HepG2 (cell line): ENCODE results near the gene OR51D1. TPM values are rescaled to one million over a fixed set of nuclear protein-coding genes. Genes with fewer than 3 reads are reported as not detected.

Experiments
- ATAC-seq: fragments of 200-7000 bp; cut with Tn5 transposase; 3 replicates; pipeline ENCODE4 v1.9.1; 2020; ENCODE audit warnings: mild to moderate bottlenecking, moderate library complexity
- BruUV-seq: library from RNA; stranded (reverse); fragments of 400-500 nt; replicated peaks from 2 replicates; lab custom pipeline; 2021; lab: Mats Ljungman, UMichigan
- CTCF ChIA-PET: fragments of 300-600 bp; formaldehyde crosslinking; extraction: SDS; loops from one replicate; lab custom pipeline; 2021; ENCODE audit warnings: low total read pairs, inconsistent platforms, low intra/inter-chr PET ratio; lab: Yijun Ruan, JAX
- POLR2A ChIA-PET: fragments of 350-600 bp; sonication (Branson Sonifier 250); formaldehyde crosslinking; loops from one replicate; lab custom pipeline; 2020; ENCODE audit warnings: antibody characterized with exemption, inconsistent platforms; lab: Yijun Ruan, JAX
- DNase-seq: peaks from one replicate; pipeline ENCODE4 v3.0.0-alpha.2; 2015; ENCODE audit warnings: low spot score
- FAIRE-seq: peaks from 3 replicates; lab custom pipeline; 2011; peaks lifted over from hg19 to GRCh38; lab: Jason Lieb, UNC
- H2AFZ ChIP-seq: one replicate; pipeline ENCODE4 v1.6.1; 2011; ENCODE audit warnings: low read length, inconsistent platforms
- H3K27ac ChIP-seq: fragments of 300-600 bp; 3 replicates; pipeline ENCODE4 v1.8.0; 2011; ENCODE audit warnings: mixed run types, mild to moderate bottlenecking, mixed read lengths, low read length, inconsistent platforms; ENCODE audit not compliant: insufficient read depth; ENCODE audit errors: extremely low read length
- H3K27me3 ChIP-seq, 2 experiments: fragments of 200-600 bp in 1 of 2; 2 replicates in 1 of 2; 3 replicates in 1 of 2; pipeline versions ENCODE4 v1.6.0 to v1.8.0; 2011; ENCODE audit warnings: low read length in 2 of 2, mild to moderate bottlenecking in 2 of 2, moderate library complexity in 2 of 2, inconsistent platforms in 1 of 2; ENCODE audit not compliant: insufficient read depth in 2 of 2, control insufficient read depth in 1 of 2
- H3K36me3 ChIP-seq, 2 experiments: fragments of 200-600 bp in 1 of 2; replicated peaks in 1 of 2; 2 replicates in 1 of 2; 3 replicates in 1 of 2; pipeline versions ENCODE4 v1.5.1 to v1.8.0; 2011; ENCODE audit warnings: low read length in 2 of 2, inconsistent platforms in 1 of 2; ENCODE audit not compliant: insufficient read depth in 2 of 2, control insufficient read depth in 1 of 2
- H3K4me1 ChIP-seq: 2 replicates; pipeline ENCODE4 v1.5.1; 2012; ENCODE audit warnings: low read length, inconsistent platforms; ENCODE audit not compliant: insufficient read depth
- H3K4me2 ChIP-seq: 2 replicates; pipeline ENCODE4 v1.6.0; 2011; ENCODE audit warnings: low read depth, low read length, inconsistent platforms
- H3K4me3 ChIP-seq, 3 experiments: fragments of 200-600 bp in 1 of 3; sonication (generic), shearing (Covaris generic) in 1 of 3; replicated peaks in 1 of 3; 2 replicates each; pipeline ENCODE4 v1.5.1; 2011 to 2016; ENCODE audit warnings: low read length in 3 of 3, inconsistent platforms in 2 of 3, low read depth in 2 of 3, mild to moderate bottlenecking in 2 of 3, control low read depth in 1 of 3, mixed read lengths in 1 of 3; ENCODE audit not compliant: insufficient read depth in 1 of 3
- H3K79me2 ChIP-seq: one replicate; pipeline ENCODE4 v1.6.1; 2011; ENCODE audit warnings: low read length, inconsistent platforms; ENCODE audit not compliant: insufficient read depth
- H3K9ac ChIP-seq: 2 replicates; pipeline ENCODE4 v1.6.0; 2011; ENCODE audit warnings: mild to moderate bottlenecking, low read depth, low read length, inconsistent platforms; ENCODE audit not compliant: insufficient read depth
- H3K9me3 ChIP-seq: 2 replicates; pipeline ENCODE4 v1.5.1; 2012; ENCODE audit warnings: mild to moderate bottlenecking, low read length
- H4K20me1 ChIP-seq: 2 replicates; pipeline ENCODE4 v1.6.0; 2011; ENCODE audit warnings: inconsistent platforms, mild to moderate bottlenecking, low read length, moderate library complexity; ENCODE audit not compliant: insufficient read depth
- HOXD1 ChIP-seq: sonication (generic); formaldehyde crosslinking; IDR thresholded peaks from 2 replicates; pipeline ENCODE4 v1.5.0; 2020; ENCODE audit warnings: missing genetic modification reagents
- KDM4B ChIP-seq: sonication (generic); formaldehyde crosslinking; IDR thresholded peaks from 2 replicates; pipeline ENCODE4 v1.4.0; 2020; ENCODE audit warnings: missing genetic modification reagents
- NBN ChIP-seq: fragments of 450-650 bp; conservative IDR thresholded peaks from 2 replicates; pipeline ENCODE4 v1.6.1; 2017
- RBM22 ChIP-seq: fragments of 200-400 bp; formaldehyde crosslinking; optimal IDR thresholded peaks from 2 replicates; pipeline ENCODE3; 2017; ENCODE audit warnings: mild to moderate bottlenecking, low read length, moderate library complexity
- TBL1XR1 ChIP-seq: fragments of 150-350 bp; IDR thresholded peaks from 2 replicates; pipeline ENCODE4 v1.6.1; 2014; ENCODE audit warnings: borderline replicate concordance, low read length; ENCODE audit not compliant: partially characterized antibody
- ZBTB25 ChIP-seq: IDR thresholded peaks from 2 replicates; pipeline ENCODE4 v1.6.1; 2018; ENCODE audit warnings: missing genetic modification reagents
- ZFP36L2 ChIP-seq: sonication (generic); formaldehyde crosslinking; IDR thresholded peaks from 2 replicates; pipeline ENCODE4 v1.4.0; 2020; ENCODE audit warnings: missing genetic modification reagents
- ZNF143 ChIP-seq: sonication (generic); formaldehyde crosslinking; IDR thresholded peaks from 2 replicates; pipeline ENCODE4 v1.4.0; 2020; ENCODE audit warnings: missing genetic modification reagents
- ZNF281 ChIP-seq: sonication (generic); formaldehyde crosslinking; IDR thresholded peaks from 2 replicates; pipeline ENCODE4 v1.4.0; 2020; ENCODE audit warnings: missing genetic modification reagents, borderline replicate concordance
- WGBS: methylation state at CpG from one replicate; pipeline ENCODE4 v1.1.6; 2017; ENCODE audit warnings: low lambda C conversion rate; 5-methylcytosine and 5-hydroxymethylcytosine counted together
- in situ Hi-C: cut with HindIII; loops from 2 replicates; pipeline ENCODE4 v1.10.0; 2017; ENCODE audit warnings: low pct_unique_long_range_greater_than_20kb; ENCODE audit not compliant: extremely low pct_ligation_motif_present
- intact Hi-C: fragments of 100-400 bp; cut with micrococcal nuclease; formaldehyde crosslinking; loops from one replicate; pipeline ENCODE4 v1.10.0; 2022; ENCODE audit not compliant: unreplicated experiment
- polyA plus RNA-seq, 8 experiments: library from polyadenylated mRNA; depleted of rRNA in 3 of 8; stranded (reverse) in 7 of 8; unstranded in 1 of 8; fragments of >200 nt; fragmentation: Illumina TruSeq in 4 of 8; extraction: Trizol in 4 of 8; gene quantifications; 2 replicates each; pipeline versions ENCODE4 v1.2.1 to v1.2.3, GENCODE V29; 2011 to 2016; ENCODE audit warnings: low read depth in 4 of 8, missing spikeins in 1 of 8, mixed read lengths in 1 of 8; ENCODE audit not compliant: insufficient read depth in 1 of 8
- total RNA-seq, 5 experiments: library from RNA; depleted of rRNA; stranded (reverse); fragments of >200 nt; fragmentation: Illumina TruSeq; extraction: Trizol; gene quantifications; 2 replicates each; pipeline ENCODE4 v1.2.3, GENCODE V29; 2016; ENCODE audit warnings: low read depth in 1 of 5
- TF ChIP-seq, protein P1 (sequence below): sonication (generic); formaldehyde crosslinking; IDR thresholded peaks from 2 replicates; pipeline ENCODE4 v1.5.1; 2020; ENCODE audit warnings: missing genetic modification reagents, mild to moderate bottlenecking, borderline replicate concordance

Gene OR51D1
- total and polyA plus RNA-seq, 2 of the 13 experiments (the other 11 are each of a cell fraction or from before 2014, with no cell fraction given): not detected

DNA sequence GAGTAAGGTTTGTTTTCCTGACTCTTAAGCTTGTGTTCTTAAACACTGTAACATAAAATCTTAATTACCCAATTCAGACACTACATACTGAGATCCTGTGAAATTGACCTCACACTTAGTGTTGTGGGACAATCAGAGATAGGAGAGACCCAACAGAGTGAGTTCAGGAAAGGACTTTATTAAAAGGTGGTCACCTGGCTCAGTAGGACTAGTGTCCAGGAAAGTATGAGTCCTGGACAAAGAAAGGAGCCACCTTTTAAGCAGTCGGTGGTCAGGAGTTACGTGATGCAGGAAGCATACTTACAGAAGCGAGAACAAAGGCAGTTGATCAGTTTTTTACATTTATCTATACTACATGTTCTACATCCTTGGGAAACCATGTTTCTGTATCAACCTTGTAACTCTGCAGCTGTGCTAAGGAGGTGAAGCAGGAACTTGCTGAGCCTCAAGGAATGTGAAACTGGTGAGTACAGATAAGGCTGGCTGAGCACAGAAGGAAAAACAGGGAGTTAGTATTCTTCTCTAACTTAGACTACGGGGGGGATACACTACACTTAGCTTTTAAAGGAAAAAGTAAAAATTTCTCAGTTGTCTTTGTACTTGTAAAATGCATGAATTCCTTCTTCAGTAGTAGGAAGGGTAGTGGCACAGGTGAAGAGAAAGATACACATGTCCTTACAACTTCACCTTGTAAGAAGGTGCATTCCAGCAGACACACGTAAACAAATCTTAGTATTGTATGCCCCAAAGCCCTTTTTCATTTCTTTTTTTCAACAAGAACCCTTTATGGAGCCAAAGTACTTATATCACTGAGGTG is 21.6 kb downstream of the OR51D1 start:
- WGBS: 15% methylated on average over 5 of the region's 5 CpGs
- Histone ChIP-seq H3K9me3 (no peaks in the 10 kb centered on the region), H4K20me1 (no peaks in the 10 kb centered on the region), H3K9ac (no peak overlapping the region), H3K4me1 (no peaks in the 10 kb centered on the region), H3K27me3 (no peaks in the 10 kb centered on the region), H2AFZ (no peak overlapping the region), H3K36me3 (no peaks in the 10 kb centered on the region), H3K79me2 (no peaks in the 10 kb centered on the region), H3K4me3 (no peak overlapping the region), H3K4me2 (no peak overlapping the region), H3K27ac (no peak overlapping the region)
- no peak for DNase-seq
- CTCF ChIA-PET: no interaction called here
- no TSS peak for BruUV-seq
- intact Hi-C loops (no loop called here), in situ Hi-C loops (no loop called here)
- FAIRE-seq: no peak
- TF ChIP-seq KDM4B (CRISPR knock-in tag) (no peak), ZNF281 (no peak), TBL1XR1 (no peak), ZBTB25 (CRISPR knock-in tag) (no peak), ZNF143 (CRISPR knock-in tag) (no peak), ZFP36L2 (CRISPR knock-in tag) (no peak), RBM22 (no peak), NBN (no peak), HOXD1 (CRISPR knock-in tag) (no peak)
- TF ChIP-seq, protein P1, sequence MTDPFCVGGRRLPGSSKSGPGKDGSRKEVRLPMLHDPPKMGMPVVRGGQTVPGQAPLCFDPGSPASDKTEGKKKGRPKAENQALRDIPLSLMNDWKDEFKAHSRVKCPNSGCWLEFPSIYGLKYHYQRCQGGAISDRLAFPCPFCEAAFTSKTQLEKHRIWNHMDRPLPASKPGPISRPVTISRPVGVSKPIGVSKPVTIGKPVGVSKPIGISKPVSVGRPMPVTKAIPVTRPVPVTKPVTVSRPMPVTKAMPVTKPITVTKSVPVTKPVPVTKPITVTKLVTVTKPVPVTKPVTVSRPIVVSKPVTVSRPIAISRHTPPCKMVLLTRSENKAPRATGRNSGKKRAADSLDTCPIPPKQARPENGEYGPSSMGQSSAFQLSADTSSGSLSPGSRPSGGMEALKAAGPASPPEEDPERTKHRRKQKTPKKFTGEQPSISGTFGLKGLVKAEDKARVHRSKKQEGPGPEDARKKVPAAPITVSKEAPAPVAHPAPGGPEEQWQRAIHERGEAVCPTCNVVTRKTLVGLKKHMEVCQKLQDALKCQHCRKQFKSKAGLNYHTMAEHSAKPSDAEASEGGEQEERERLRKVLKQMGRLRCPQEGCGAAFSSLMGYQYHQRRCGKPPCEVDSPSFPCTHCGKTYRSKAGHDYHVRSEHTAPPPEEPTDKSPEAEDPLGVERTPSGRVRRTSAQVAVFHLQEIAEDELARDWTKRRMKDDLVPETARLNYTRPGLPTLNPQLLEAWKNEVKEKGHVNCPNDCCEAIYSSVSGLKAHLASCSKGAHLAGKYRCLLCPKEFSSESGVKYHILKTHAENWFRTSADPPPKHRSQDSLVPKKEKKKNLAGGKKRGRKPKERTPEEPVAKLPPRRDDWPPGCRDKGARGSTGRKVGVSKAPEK: no peak
- POLR2A ChIA-PET: no interaction called here
- no peak for ATAC-seq
